ENCODE measurements around the gene GPSM1.

Gene GPSM1

GRCh38 chr9:136337416-136338395, 10.4 kb downstream of the GPSM1 start:
- Histone ChIP-seq H3K27me3 (ENCODE audit: insufficient read depth, low read length) (no peaks in the 10 kb centered on the region), H2AFZ (ENCODE audit: low read depth, low read length) (no peak overlapping the region), H3K4me3 (ENCODE audit: low read length) (no peak overlapping the region), H3K36me3 (ENCODE audit: insufficient read depth, low read length) (peaks cover 55% of the 10 kb centered on the region), H3K9me3 (ENCODE audit: low read length) (no peaks in the 10 kb centered on the region), H3K4me1 (ENCODE audit: insufficient read depth, low read length) (no peaks in the 10 kb centered on the region)

- H3K27me3 ChIP-seq (ENCODE audit: insufficient read depth, low read length) = no peaks in the 10 kb centered on the region
- no peaks in the 10 kb centered on the region for H3K4me1 ChIP-seq (ENCODE audit: insufficient read depth, low read length)
- H3K9me3 ChIP-seq (ENCODE audit: low read length) = no peaks in the 10 kb centered on the region
- H2AFZ ChIP-seq (ENCODE audit: low read depth, low read length) = no peak overlapping the region
- no peak overlapping the region for H3K4me3 ChIP-seq (ENCODE audit: low read length)
- peaks cover 59% of the 10 kb centered on the region for H3K36me3 ChIP-seq (ENCODE audit: insufficient read depth, low read length)
These were observed 11.2 kb downstream of the GPSM1 start for GRCh38 chr9:136338511-136338910.

GRCh38 chr9:136339173-136339957, 12.0 kb downstream of the GPSM1 start:
- Histone ChIP-seq H3K4me1 (ENCODE audit: insufficient read depth, low read length) (no peaks in the 10 kb centered on the region), H3K4me3 (ENCODE audit: low read length) (no peak overlapping the region), H3K9me3 (ENCODE audit: low read length) (no peaks in the 10 kb centered on the region), H3K27me3 (ENCODE audit: insufficient read depth, low read length) (no peaks in the 10 kb centered on the region), H2AFZ (ENCODE audit: low read depth, low read length) (no peak overlapping the region), H3K36me3 (ENCODE audit: insufficient read depth, low read length) (peaks cover 60% of the 10 kb centered on the region)

GRCh38 chr9:136339958-136340310, 12.6 kb downstream of the GPSM1 start:
- Histone ChIP-seq H3K4me3 (ENCODE audit: low read length) (no peak overlapping the region), H3K9me3 (ENCODE audit: low read length) (no peaks in the 10 kb centered on the region), H3K27me3 (ENCODE audit: insufficient read depth, low read length) (no peaks in the 10 kb centered on the region), H3K4me1 (ENCODE audit: insufficient read depth, low read length) (no peaks in the 10 kb centered on the region), H3K36me3 (ENCODE audit: insufficient read depth, low read length) (peaks cover 58% of the 10 kb centered on the region), H2AFZ (ENCODE audit: low read depth, low read length) (no peak overlapping the region)

- Histone ChIP-seq H3K4me1 (ENCODE audit: insufficient read depth, low read length) (peaks cover 3% of the 10 kb centered on the region), H3K27me3 (ENCODE audit: insufficient read depth, low read length) (no peaks in the 10 kb centered on the region), H2AFZ (ENCODE audit: low read depth, low read length) (no peak overlapping the region), H3K9me3 (ENCODE audit: low read length) (no peaks in the 10 kb centered on the region), H3K4me3 (ENCODE audit: low read length) (no peak overlapping the region), H3K36me3 (ENCODE audit: insufficient read depth, low read length) (peaks cover 58% of the 10 kb centered on the region)
These were observed 13.2 kb downstream of the GPSM1 start for GRCh38 chr9:136340356-136341041.

GRCh38 chr9:136341042-136341655, 13.8 kb downstream of the GPSM1 start:
- no peak overlapping the region for H3K4me3 ChIP-seq (ENCODE audit: low read length)
- H3K36me3 ChIP-seq (ENCODE audit: insufficient read depth, low read length) = peaks cover 53% of the 10 kb centered on the region
- H3K4me1 ChIP-seq (ENCODE audit: insufficient read depth, low read length) = peaks cover 9% of the 10 kb centered on the region
- no peaks in the 10 kb centered on the region for H3K27me3 ChIP-seq (ENCODE audit: insufficient read depth, low read length)
- H2AFZ ChIP-seq (ENCODE audit: low read depth, low read length) = no peak overlapping the region
- H3K9me3 ChIP-seq (ENCODE audit: low read length) = no peaks in the 10 kb centered on the region

GRCh38 chr9:136341769-136342168, 14.4 kb downstream of the GPSM1 start:
- Histone ChIP-seq H3K36me3 (ENCODE audit: insufficient read depth, low read length) (peaks cover 47% of the 10 kb centered on the region), H3K27me3 (ENCODE audit: insufficient read depth, low read length) (no peaks in the 10 kb centered on the region), H2AFZ (ENCODE audit: low read depth, low read length) (no peak overlapping the region), H3K4me1 (ENCODE audit: insufficient read depth, low read length) (peaks cover 14% of the 10 kb centered on the region), H3K9me3 (ENCODE audit: low read length) (no peaks in the 10 kb centered on the region), H3K4me3 (ENCODE audit: low read length) (no peak overlapping the region)

- H3K36me3 ChIP-seq (ENCODE audit: insufficient read depth, low read length) = peaks cover 40% of the 10 kb centered on the region
These were observed 15.1 kb downstream of the GPSM1 start for GRCh38 chr9:136342181-136343120.

GRCh38 chr9:136343121-136343883, 16.0 kb downstream of the GPSM1 start:
- Histone ChIP-seq H3K36me3 (ENCODE audit: insufficient read depth, low read length) (peaks cover 33% of the 10 kb centered on the region), H3K4me1 (ENCODE audit: insufficient read depth, low read length) (peaks cover 14% of the 10 kb centered on the region), H3K9me3 (ENCODE audit: low read length) (no peaks in the 10 kb centered on the region), H3K4me3 (ENCODE audit: low read length) (no peak overlapping the region), H3K27me3 (ENCODE audit: insufficient read depth, low read length) (no peaks in the 10 kb centered on the region), H2AFZ (ENCODE audit: low read depth, low read length) (no peak overlapping the region)

More at GRCh38 chr9:136342181-136343120, 15.1 kb downstream of the GPSM1 start:
- Histone ChIP-seq H3K4me1 (ENCODE audit: insufficient read depth, low read length) (peaks cover 14% of the 10 kb centered on the region), H2AFZ (ENCODE audit: low read depth, low read length) (no peak overlapping the region), H3K27me3 (ENCODE audit: insufficient read depth, low read length) (no peaks in the 10 kb centered on the region), H3K4me3 (ENCODE audit: low read length) (no peak overlapping the region), H3K9me3 (ENCODE audit: low read length) (no peaks in the 10 kb centered on the region)

- Histone ChIP-seq H2AFZ (ENCODE audit: low read depth, low read length) (no peak overlapping the region), H3K36me3 (ENCODE audit: insufficient read depth, low read length) (peaks cover 28% of the 10 kb centered on the region), H3K27me3 (ENCODE audit: insufficient read depth, low read length) (no peaks in the 10 kb centered on the region), H3K4me1 (ENCODE audit: insufficient read depth, low read length) (peaks cover 14% of the 10 kb centered on the region), H3K9me3 (ENCODE audit: low read length) (no peaks in the 10 kb centered on the region), H3K4me3 (ENCODE audit: low read length) (no peak overlapping the region)
These were observed 16.5 kb downstream of the GPSM1 start for GRCh38 chr9:136343884-136344269.

- Histone ChIP-seq H3K9me3 (ENCODE audit: low read length) (no peaks in the 10 kb centered on the region), H3K27me3 (ENCODE audit: insufficient read depth, low read length) (no peaks in the 10 kb centered on the region), H3K36me3 (ENCODE audit: insufficient read depth, low read length) (peaks cover 30% of the 10 kb centered on the region), H2AFZ (ENCODE audit: low read depth, low read length) (no peak overlapping the region), H3K4me3 (ENCODE audit: low read length) (no peak overlapping the region), H3K4me1 (ENCODE audit: insufficient read depth, low read length) (peaks cover 14% of the 10 kb centered on the region)
These were observed 17.4 kb downstream of the GPSM1 start for GRCh38 chr9:136344544-136345280.
